Measurements from ENCODE around the gene MTX3. TPM values are rescaled to one million over a fixed set of nuclear protein-coding genes. Genes with fewer than 3 reads are reported as not detected.

Gene MTX3
- total RNA-seq, 4 donors from 2014 or later: 17.4 to 22.6 (median 20.0) TPM

DNA sequence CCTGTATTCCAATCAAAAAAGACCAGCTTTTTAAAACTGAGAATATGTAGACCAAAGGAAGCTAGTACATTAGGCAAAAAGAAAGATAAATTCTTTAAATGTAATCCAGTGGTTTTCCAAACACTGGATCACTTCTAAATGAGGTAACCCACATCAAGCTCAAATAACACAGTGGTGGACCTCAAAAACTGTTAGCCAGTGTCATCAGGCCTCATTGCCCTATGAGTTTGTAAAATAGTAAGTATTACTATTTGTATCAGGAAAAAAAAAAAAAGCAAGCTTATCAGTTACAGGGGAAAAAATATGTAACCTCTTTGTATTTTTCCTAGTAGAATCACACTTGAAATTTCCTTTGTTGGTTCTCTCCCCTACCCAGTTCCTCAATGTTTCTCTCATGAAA is 6.7 kb downstream of the MTX3 start:
- TF ChIP-seq POLR2A (IDR thresholded peaks at IDR 0.05): no peak
- no peak for TF ChIP-seq EP300 (IDR thresholded peaks at IDR 0.05)
- TF ChIP-seq POLR2AphosphoS5 (IDR thresholded peaks at IDR 0.05): no peak
- TF ChIP-seq, protein P1, sequence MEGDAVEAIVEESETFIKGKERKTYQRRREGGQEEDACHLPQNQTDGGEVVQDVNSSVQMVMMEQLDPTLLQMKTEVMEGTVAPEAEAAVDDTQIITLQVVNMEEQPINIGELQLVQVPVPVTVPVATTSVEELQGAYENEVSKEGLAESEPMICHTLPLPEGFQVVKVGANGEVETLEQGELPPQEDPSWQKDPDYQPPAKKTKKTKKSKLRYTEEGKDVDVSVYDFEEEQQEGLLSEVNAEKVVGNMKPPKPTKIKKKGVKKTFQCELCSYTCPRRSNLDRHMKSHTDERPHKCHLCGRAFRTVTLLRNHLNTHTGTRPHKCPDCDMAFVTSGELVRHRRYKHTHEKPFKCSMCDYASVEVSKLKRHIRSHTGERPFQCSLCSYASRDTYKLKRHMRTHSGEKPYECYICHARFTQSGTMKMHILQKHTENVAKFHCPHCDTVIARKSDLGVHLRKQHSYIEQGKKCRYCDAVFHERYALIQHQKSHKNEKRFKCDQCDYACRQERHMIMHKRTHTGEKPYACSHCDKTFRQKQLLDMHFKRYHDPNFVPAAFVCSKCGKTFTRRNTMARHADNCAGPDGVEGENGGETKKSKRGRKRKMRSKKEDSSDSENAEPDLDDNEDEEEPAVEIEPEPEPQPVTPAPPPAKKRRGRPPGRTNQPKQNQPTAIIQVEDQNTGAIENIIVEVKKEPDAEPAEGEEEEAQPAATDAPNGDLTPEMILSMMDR (IDR thresholded peaks at IDR 0.05): no peak
- Histone ChIP-seq H3K27me3 (no peaks in the 10 kb centered on the region), H3K4me3 (no peak overlapping the region), H3K4me1 (no peaks in the 10 kb centered on the region), H3K27ac (no peak overlapping the region), H3K36me3 (peaks cover 9 to 98% of the 10 kb centered on the region in 2 donors), H3K9me3 (no peaks in the 10 kb centered on the region)
- no peak for ATAC-seq

DNA sequence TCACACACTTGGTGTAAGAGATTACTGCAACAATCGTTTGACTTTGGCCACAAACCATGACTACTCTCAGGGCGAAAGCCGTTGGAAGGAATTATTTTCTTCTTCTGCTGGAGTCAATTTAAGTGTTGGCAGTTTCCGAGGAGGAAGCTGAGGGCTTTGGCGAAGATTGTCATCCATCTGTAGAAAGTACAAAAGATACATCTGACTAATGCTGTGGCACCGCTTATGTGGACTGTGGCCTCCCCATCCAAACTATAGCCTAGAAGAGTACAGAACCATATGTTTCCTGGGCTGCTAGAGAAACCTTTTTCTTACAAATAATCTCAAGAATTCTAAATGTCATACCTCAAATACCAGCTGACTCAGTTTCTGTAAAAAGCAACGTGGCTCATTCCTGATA is 7.4 kb downstream of the MTX3 start:
- ATAC-seq: no peak
- Histone ChIP-seq H3K4me3 (no peak overlapping the region), H3K27ac (no peak overlapping the region), H3K9me3 (no peaks in the 10 kb centered on the region), H3K36me3 (peaks cover 9 to 100% of the 10 kb centered on the region in 2 donors), H3K4me1 (no peaks in the 10 kb centered on the region), H3K27me3 (no peaks in the 10 kb centered on the region)
- TF ChIP-seq POLR2A (IDR thresholded peaks at IDR 0.05): no peak
- no peak for TF ChIP-seq POLR2AphosphoS5 (IDR thresholded peaks at IDR 0.05)
- TF ChIP-seq EP300 (IDR thresholded peaks at IDR 0.05): no peak
- TF ChIP-seq, protein P1 (IDR thresholded peaks at IDR 0.05): no peak
- WGBS, 2 donors (ENCODE audit: low coverage in 1 of 2): 89 to 98% methylated on average over 4 to 7 of the region's 7 CpGs

DNA sequence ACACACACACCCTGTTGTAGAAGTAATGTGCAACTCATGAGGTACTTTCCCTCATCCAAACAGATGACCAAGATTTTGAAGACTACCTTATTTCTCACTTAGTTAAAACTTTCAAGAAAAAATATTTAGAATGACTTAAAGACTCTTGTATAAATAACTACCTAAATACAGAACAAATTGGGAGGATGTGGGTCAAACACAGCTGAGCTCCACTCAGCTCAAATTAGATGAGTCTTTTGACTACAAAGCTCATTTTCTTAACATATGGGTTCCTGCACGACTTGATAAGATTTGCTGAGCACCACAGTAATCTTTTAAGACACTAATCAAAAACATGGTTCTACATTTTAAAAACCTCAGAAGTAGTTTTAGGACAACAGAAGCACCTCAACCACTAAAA is 8.9 kb downstream of the MTX3 start:
- no peak for TF ChIP-seq POLR2A (IDR thresholded peaks at IDR 0.05)
- TF ChIP-seq EP300 (IDR thresholded peaks at IDR 0.05): no peak
- TF ChIP-seq POLR2AphosphoS5 (IDR thresholded peaks at IDR 0.05): no peak
- TF ChIP-seq, protein P1 (IDR thresholded peaks at IDR 0.05): no peak
- 38 to 43% methylated on average over 1 of the region's 1 CpG for WGBS, 2 donors (ENCODE audit: low coverage in 1 of 2)
- no peaks in the 10 kb centered on the region for H3K4me1 ChIP-seq
- no peak for ATAC-seq
- H3K27ac ChIP-seq: no peak overlapping the region
- H3K4me3 ChIP-seq: no peak overlapping the region
- H3K36me3 ChIP-seq: peaks cover 9 to 100% of the 10 kb centered on the region in 2 donors
- no peaks in the 10 kb centered on the region for H3K9me3 ChIP-seq
- no peaks in the 10 kb centered on the region for H3K27me3 ChIP-seq

DNA sequence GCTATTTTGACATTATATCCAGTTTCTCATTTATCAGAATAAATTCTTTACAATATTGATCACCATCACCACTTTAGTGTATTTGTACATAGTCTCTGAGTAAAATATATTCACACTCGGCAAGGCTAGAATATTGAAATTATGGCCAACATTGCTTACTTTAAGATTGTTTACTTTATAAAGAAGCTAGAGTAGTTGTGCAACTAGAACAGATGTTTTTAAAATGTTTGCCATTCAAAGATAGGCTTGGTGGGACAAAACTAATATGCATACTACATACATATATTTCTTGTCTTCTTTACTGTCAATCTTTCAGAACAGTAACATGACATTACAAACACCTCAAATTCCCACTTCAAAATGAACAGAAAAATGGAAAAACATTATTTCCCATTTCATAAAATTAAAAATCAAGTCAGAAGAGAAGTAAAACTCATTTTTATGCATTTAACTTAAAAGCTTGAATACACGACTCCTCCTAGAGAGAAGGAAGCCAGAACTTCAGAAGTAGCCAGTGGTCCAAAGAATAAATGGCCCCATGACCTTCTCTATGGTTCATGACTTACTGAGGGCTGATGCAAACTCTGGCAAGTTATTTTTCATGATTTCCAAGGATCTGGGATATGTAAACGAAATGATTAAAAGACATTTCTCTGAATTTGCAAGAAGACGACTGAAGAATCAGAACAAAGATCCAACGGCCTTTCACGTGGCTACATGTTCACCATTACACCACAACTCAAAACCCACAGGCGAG is 14.1 kb downstream of the MTX3 start:
- Histone ChIP-seq H3K36me3 (peaks cover 2 to 69% of the 10 kb centered on the region in 2 donors), H3K9me3 (no peaks in the 10 kb centered on the region), H3K27ac (no peak overlapping the region), H3K4me1 (no peaks in the 10 kb centered on the region), H3K4me3 (no peak overlapping the region), H3K27me3 (no peaks in the 10 kb centered on the region)
- no peak for ATAC-seq
- 67 to 90% methylated on average over 6 to 7 of the region's 7 CpGs for WGBS, 2 donors (ENCODE audit: low coverage in 1 of 2)
- no peak for TF ChIP-seq POLR2AphosphoS5 (IDR thresholded peaks at IDR 0.05)
- TF ChIP-seq POLR2A (IDR thresholded peaks at IDR 0.05): no peak
- TF ChIP-seq, protein P1 (IDR thresholded peaks at IDR 0.05): no peak
- TF ChIP-seq EP300 (IDR thresholded peaks at IDR 0.05): no peak

DNA sequence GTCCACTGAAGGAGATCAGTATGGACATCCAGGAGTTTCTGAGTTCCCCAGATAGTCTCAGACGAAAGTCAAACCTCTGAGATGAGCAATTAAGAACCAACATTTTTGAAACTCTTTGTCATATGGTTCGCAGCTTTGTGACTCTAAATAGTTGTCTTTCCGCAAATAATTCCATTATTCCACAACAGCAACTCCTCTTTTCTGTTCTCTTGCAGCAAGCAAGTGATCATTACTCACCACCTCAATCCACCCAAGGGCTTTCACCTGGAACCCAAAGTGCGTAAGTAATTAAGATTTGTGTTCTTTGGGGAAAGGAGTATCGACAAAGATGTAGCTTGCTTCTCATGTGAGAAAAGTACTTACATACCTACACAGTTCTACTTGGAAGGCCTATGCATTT is 15.6 kb downstream of the MTX3 start:
- ATAC-seq: no peak
- no peaks in the 10 kb centered on the region for H3K9me3 ChIP-seq
- no peak overlapping the region for H3K4me3 ChIP-seq
- peaks cover 0 to 54% of the 10 kb centered on the region in 2 donors for H3K36me3 ChIP-seq
- peak overlapping the region in 1 of 4 donors; percentile 17 for H3K27ac ChIP-seq
- WGBS, 2 donors (ENCODE audit: low coverage in 1 of 2): 100% methylated on average over 5 of the region's 5 CpGs
- H3K4me1 ChIP-seq: no peaks in the 10 kb centered on the region
- H3K27me3 ChIP-seq: no peaks in the 10 kb centered on the region
- TF ChIP-seq POLR2A (IDR thresholded peaks at IDR 0.05): no peak
- no peak for TF ChIP-seq POLR2AphosphoS5 (IDR thresholded peaks at IDR 0.05)
- TF ChIP-seq, protein P1 (IDR thresholded peaks at IDR 0.05): no peak
- no peak for TF ChIP-seq EP300 (IDR thresholded peaks at IDR 0.05)

Measured in gastroesophageal sphincter (tissue), 4 donors.